UCSD-AML1 (cell line): Measurements from ENCODE around the gene THEM4.
"Not testable (repeated sequence)": the region's sequence is repeated elsewhere in the genome, so short reads cannot be mapped to it uniquely, and the experiment has no call there.

ENCODE experiments used
- DNase-seq: peaks from one replicate; lab custom pipeline; 2025; ENCODE audit not compliant: unreplicated experiment; lab: John Stamatoyannopoulos, UW

THEM4 gene

DNA sequence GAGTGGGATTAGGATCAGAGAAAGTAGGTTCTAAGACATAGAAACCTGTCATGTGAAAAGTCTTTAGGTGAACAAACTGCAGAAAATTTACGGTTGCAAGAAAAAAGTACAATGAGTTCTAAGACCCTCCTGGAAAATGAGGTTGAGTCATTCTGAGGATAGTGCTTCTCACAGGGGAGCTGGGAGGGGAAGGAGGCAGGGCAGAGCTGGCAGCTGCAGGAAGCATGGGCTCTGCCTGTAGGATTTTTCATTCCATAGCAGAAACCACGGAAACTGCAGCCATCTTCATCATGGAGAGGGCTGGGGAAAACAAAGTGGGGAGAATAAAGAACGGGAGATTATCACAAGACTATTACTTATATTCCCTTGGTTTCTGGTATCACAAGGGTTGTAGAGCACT, 25.8 kb upstream of the THEM4 start:
- DNase-seq: no peak

DNA sequence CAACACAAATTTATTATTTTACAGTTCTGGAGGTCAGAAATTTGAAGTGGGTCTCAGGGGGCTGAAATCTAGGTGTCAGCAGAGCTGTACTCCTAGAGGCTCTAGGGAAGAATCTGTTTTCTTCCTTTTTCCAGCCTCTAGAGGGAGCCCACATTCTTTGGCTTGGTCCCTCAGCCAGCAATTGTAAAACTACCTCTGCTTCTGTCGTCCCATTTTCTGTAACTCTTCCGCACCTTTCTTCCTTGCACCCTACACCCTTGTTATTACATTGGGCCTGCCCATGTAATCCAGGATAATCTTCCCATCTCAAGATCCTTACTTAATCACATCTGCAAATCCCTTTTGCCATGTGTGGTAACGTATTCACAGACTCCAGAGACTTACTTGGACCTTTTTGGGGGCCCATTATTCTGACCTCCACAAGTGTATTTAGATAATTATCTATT, 24.8 kb upstream of the THEM4 start:
- DNase-seq: no peak

DNA sequence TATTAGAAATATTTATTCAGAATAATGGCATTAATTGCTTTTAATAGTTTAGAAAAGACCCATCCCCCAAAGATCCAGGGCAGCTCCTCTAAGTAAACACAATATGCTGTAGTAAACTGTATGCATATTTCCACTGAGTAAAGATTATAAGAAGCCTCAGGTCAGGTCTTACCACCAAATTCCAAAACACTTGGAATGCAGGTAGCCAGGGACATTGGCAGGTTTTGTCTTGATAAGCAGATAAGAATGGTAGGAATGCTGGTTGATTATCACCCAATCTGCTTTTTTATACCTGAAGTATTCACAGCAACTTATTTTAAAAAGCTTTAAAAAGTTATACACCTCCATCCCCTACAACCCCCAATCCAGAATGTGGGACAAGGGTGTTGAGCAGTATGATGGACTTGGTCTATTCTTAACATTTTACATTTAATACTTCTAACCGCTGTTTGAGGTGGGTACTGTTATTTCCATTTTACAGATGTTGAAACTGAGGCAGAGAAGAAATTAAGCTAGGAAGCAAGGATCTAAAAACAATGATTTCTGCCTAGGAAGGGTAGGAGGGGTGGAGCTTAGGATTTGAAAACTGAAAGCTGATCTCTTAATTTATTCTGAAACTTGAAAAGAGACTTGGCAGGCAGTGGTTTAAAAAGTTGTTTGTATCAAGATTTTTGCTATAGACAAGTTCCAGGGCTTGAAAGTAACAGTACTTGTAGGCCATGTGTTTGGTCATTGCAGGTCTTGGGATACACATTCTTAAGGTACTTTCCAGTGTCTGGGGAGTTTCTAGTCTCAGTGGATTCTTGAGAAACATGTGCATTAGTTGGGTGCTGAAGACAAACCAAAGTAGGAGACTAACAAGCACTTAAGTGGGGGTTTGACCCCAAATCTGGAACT, 15.6 kb upstream of the THEM4 start:
- DNase-seq: no peak

DNA sequence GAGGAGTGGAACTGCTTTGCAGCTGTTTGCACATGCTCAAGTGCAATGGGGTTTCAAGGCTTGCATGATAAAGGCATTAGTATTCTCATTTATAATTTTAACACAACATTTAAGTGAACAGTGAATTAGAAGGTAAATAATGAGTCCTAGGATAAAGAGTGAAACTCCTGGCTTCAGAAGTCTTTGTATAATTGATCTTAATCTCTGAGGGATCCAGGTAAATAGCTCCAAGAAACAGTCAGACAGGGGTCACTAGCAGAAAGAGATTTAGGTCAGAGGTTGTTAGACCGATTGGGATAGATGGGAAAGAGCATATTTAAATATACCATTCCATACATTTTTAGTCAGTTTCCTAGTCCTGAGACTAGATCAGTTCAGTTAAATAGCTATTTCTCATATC, 14.1 kb upstream of the THEM4 start:
- DNase-seq: no peak

DNA sequence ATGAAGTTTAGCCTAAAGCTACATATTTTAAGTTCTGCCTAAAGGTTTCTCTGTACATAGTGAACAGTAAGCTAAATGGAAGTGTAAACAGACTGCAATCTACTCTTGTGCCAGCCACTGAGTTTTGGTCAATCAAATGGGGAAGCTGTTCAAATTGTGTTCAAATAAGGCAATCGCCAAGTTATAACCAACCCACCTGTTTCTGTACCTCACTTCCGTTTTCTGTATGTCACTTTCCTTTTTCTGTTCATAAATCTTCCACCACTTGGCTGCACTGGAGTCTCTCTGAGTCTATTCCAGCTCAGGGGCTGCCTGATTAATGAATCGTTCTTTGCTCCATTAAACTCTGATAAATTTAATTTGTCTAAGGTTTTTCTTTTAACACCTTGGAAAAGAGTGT, 10.8 kb upstream of the THEM4 start:
- DNase-seq: no peak

DNA sequence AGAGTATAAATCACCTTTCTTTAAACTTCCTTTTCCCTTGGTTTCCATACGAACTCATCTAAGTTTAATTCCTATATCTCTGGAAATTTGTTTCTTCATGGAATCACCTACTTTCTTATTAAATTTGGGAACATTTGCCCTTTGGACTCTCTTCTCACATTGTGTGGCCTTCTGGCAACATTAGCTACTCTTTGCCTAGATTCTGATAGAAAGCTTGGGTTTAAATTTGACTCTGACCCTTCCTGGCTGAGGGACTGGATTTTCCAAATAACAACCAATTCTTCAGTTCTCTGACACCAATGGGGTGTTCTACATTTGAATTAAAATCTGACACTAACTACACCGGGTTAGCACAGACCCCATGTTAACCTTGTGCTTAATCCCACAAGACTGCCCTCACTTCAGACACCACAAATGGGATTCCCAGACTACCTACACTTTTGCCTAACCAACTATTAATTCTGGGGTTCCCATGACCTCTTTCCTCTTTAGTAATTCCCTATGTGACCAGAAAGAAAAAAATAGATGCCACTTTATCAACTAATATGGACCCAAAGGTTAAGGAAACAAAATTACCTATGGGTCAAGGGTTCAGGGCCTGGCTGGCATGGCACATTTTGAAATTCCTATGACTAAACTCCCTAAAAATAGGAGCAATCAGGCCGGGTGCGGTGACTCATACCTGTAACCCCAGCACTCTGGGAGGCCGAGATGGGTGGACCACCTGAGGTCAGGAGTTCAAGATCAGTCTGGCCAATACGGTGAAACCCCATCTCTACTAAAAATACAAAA, 9.7 kb upstream of the THEM4 start:
- DNase-seq: no peak

DNA sequence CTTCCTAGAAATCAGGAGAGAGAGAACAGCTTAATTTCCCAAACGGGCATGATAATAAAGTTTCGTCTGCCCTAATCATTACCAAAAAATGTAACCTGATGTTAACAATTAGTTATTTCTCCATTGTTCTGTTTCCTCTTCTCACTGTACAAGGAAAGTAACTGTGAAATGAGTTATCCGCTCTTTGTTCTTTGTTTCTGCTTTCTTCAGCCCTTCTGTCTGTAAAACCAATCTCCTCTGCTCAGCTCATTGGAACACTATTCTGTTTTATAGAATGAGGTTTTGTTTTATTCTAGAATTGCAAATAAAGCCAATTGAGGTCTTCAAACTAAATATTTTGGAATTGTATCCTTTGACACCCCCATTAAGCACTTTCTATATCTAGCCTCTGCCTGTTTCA, 8.8 kb upstream of the THEM4 start:
- DNase-seq: no peak

DNA sequence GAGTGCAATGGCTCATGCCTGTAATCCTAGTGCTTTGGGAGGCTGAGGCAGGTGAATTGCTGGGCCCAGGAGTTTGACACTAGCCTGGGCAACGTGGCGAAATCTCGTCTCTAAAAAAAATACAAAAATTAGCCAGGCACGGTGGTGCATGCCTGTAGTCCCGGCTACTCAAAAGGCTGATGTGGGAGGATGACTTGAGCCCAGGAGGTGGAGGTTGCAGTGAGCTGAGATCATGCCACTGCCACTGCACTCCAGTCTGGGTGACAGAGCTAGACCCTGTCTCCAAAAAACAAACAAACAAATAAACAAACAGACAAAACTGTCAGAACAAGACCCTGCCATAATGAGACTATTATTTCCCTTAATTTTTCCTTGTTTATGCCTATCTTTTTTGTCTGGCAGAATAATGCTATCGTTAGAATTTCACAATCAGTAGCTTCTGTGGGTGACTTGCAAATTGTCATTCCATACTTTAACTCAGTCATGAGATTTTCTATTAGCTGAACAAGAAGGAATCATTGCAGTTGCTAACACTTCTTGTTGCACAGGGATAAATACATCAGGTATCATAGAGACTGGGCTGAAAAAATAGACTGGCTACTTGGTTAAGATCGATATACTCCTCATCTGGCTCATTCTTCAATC, 7.5 kb upstream of the THEM4 start:
- DNase-seq: no peak

DNA sequence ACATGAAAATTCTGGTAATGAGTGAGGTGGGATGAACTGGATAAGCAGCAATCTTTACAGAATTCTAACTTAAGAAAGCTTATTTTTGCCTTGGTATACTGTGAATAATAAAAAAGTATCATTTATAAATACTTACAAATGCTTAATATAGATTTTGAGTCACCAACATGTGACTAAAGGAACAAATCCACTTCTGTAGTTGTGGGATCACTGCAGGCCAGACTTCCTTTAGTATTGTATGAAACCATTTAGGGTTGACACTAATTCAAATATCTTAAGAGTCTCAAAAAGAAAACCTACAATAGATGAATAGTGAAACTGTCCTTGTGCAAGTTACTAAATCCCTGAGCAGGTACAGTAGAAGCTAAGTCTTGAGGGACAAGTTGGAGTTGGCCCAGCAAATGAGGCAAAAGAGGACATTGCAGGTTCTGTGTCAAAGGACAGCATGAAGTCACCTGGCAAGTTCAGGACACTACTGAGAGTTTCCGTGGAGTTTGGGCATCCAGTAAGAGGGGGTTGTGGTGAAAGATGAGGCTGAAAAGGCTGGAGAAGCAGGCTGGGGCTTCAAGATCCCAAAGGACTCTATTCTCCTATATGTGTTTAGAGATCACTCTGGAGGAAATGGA, 5.9 kb upstream of the THEM4 start:
- DNase-seq: no peak

DNA sequence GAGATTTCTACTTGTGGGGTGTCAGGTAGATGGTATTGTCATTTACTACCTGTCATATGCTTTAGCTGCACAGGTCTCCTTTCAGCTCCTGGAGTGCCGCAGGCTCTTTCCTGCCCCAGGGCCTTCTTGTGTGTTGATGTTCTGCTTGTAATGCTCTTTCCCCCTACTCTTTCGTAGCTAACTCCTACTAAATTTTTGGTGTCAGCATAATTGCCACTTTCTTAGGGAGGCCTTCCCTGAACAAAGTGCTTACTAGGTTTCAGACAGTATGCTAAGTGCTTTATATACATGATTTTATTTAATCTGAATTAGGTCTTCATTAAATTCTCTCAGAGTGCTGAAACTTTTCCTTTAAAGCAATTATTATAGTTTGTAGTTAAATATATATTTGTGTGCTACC, 4.8 kb upstream of the THEM4 start:
- DNase-seq: no peak

DNA sequence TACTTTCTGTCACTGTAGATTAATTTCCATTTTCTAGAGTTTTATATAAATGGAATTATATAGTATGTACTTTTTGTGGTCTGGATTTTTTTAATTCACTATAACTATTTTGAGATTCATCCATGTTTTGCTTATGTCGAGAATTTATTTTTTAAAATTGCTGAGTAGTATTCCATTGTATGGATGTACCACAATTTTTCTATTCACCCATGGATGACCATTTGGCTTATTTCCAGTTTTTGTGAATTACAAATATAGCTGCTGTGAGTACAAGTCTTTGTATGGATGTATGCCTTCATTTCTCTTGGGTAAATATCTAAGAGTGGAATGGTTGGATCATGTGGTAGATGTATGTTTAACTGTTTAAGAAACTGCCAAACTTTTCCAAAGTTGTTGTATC, 3.7 kb upstream of the THEM4 start:
- DNase-seq: no peak

DNA sequence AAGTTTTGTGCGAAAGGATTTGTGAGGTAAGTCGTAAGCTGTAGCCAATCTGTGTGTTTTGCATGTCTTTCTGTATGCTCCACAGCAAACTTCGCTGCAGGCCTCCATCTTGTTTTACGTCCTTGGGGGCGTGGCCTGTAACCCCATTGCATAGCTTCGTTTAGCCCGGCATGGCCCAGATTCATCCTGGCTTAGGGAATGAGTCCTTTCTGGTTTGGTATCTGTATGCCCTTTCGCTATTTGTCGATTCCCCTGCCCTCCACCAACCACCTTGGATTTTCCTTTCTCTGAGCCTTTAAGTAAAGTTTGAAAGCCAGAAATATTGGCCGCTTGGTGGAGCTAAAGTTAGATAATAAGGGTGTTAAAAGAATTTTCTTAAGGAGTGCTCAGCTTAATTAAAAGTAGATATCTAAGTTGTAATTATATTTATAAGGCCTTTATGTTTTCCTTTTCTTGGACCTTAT, 1.1 kb downstream of the THEM4 start:
- DNase-seq: no peak

DNA sequence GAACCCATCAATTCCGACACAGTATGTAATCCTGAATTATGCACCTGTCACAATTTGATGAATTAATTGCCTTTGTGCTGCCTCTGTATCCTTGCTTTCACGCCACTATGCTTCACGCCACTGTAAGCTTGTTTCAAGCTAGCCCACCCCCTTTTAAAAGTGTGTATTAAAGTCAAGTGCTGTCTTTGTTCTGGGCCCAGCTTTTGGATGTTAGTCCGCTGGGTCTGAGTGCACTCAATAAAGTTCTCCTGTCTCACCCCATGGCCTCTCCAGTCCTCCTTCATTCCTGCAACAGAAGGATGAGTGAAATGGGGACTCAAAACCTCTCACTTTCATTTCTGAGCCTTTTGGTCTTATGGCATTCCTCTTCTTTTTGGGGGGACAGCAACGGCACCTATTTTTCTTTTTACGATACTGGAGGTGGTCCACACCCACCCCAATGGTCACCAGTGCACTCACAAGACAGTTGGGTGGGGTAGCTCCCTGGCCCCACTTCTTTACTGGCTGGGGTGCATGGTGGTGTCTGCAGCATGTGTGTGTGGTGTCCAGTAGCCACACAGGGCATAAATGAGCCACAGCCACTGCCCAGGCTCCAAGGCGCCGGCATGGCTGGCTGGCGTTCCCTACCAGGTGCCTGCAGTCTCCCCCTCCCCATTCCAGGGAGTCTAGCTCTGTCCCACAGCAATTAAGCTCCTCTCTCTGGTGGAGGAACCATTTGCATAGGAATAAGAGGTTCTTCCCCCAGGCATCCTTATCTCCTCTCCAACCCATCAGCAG, 1.8 kb downstream of the THEM4 start:
- no peak for DNase-seq

DNA sequence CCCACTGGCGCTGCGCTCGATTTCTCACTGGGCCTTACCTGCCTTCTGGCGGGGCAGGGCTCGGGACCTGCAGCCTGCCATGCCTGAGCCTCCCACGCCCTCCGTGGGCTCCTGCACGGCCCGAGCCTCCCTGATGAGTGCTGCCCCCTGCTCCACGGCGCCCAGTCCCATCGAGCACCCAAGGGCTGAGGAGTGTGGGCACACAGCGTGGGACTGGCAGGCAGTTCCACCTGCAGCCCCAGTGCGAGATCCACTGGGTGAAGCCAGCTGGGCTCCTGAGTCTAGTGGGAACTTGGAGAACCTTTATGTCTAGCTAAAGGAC, 3.0 kb downstream of the THEM4 start:
- not testable (repeated sequence) for DNase-seq

DNA sequence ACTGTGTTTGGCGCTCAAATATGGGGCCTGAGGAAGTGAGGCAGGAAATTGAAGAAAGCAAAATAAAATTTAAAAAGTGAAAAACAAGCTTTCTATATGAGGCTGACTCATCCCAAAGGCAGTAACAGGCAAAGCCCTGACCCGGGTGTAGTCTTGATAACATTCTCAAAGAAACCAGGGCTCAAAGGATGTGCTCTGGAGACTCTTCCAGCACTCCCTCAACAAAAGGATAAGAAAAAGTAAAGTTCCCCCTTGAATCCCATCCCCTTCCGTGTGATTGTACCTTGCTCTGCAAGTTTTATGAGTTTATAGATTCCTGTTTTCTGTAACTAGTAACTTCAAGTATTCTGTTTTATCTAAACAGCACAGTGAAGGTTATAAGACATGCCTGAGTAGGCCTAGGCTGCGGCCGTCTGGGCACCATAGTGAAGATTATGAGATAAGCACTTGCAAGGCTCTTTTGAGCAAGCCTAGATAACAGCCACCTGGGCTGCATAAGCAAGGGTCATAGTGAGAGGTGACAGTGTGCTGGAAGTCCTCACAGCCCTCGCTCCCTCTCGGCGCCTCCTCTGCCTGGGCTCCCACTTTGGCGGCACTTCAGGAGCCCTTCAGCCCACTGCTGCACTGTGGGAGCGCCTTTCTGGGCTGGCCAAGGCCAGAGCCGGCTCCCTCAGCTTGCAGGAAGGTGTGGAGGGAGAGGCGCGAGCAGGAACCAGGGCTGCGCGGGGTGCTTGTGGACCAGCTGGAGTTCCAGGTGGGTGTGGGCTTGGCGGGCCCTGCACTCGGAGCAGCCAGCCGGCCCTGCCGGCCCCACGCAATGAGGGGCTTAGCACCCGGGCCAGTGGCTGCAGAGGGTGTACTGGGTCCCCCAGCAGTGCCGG, 3.6 kb downstream of the THEM4 start:
- not testable (repeated sequence) for DNase-seq

DNA sequence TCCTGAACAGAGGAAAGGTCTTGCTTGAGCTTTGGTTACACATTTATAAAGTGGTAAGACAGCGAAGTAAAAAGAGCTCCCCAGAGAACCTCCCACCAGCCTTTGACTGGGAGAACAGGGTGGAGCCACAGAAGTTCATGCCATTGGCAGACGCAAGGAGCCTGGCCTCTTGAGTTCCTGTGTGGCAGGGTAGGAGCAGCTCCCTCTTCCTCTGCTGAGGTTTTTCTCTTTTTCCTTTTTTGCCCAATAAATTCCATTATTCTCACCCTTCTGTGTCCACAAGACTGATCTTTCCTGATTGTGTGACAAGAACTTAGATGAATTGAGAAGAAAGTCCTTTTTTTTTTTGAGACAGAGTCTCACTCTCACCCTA, 4.3 kb downstream of the THEM4 start:
- no peak for DNase-seq

DNA sequence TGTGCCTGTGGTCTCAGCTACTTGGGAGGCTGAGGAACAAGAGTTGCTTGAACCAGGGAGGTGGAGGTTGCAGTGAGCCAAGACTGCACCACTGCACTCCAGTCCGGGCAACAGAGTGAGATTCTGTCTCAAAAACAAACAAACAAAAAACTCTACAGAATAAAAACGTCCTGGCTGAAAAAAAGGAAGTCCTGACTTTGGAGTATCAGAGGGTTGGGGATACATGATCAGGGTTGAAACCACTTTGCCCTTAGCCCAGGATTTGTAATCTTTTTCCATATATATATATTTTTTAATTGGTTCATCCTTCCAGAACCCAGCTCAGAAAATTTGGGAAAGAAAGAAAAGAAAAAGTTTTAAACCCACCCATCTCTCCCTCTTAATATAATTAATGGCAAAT, 6.5 kb downstream of the THEM4 start:
- DNase-seq: no peak

DNA sequence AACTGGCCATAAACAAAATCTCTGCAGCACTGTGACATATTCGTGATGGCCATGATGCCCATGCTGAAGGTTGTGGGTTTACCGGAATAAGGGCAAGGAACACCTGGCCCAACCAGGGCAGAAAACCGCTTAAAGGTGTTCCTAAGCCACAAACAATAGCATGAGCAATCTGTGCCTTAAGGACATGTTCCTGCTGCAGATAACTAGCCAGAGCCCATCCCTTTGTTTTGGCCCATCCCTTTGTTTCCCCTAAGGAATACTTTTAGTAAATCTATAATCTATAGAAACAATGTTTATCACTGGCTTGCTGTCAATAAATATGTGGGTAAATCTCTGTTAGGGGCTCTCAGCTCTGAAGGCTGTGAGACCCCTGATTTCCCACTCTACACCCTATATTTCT, 8.5 kb downstream of the THEM4 start:
- not testable (repeated sequence) for DNase-seq

DNA sequence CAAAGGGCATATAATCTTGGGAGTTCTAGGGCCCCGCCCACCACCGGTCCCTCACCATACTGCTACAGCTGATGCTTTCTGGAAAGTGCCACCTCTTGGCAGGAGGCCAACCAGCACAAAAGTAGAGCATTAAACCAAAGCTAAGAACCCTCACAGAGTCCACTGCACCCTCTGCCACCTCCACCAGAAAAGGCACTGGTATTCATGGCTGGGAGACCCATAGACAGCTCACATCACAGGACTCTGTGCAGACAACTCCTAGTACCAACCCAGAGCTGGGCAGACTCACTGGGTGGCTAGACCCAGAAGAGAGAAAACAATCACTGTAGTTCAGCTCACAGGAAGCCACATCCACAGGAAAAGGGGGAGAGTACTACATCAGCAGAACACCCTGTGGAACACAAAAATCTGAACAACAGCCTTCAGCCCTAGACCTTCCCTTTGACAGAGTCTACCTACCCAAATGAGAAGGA, 10.8 kb downstream of the THEM4 start:
- DNase-seq: no peak
